HEK293T (cell line): ENCODE data around the gene LTBP2.

Source experiments
- ARNT ChIP-seq: fragments of 450-650 bp; IDR thresholded peaks from 2 replicates; pipeline ENCODE4 v1.6.1; 2017; ENCODE audit warnings: mild to moderate bottlenecking
- BHLHE40 ChIP-seq: fragments of 450-650 bp; IDR thresholded peaks from 2 replicates; pipeline ENCODE4 v1.6.1; 2016; ENCODE audit warnings: mild to moderate bottlenecking, moderate library complexity, borderline replicate concordance
- FOXA1 ChIP-seq: fragments of 450-650 bp; IDR thresholded peaks from 2 replicates; pipeline ENCODE4 v1.6.1; 2016; ENCODE audit warnings: mild to moderate bottlenecking
- FOXK2 ChIP-seq: fragments of 450-650 bp; IDR thresholded peaks from 2 replicates; pipeline ENCODE4 v1.6.1; 2016; ENCODE audit warnings: mild to moderate bottlenecking
- PKNOX1 ChIP-seq: fragments of 450-650 bp; IDR thresholded peaks from 2 replicates; pipeline ENCODE4 v1.6.1; 2016
- SP1 ChIP-seq: fragments of 450-650 bp; IDR thresholded peaks from 2 replicates; pipeline ENCODE4 v1.6.1; 2017
- SUZ12 ChIP-seq: fragments of 450-650 bp; IDR thresholded peaks from 2 replicates; pipeline ENCODE4 v1.6.1; 2016; ENCODE audit warnings: mild to moderate bottlenecking
- TARDBP ChIP-seq: fragments of 450-650 bp; IDR thresholded peaks from 2 replicates; pipeline ENCODE4 v1.6.1; 2016
- ZNF384 ChIP-seq: fragments of 450-650 bp; IDR thresholded peaks from 2 replicates; pipeline ENCODE4 v1.6.1; 2016

- TF ChIP-seq FOXA1 (no peak), SP1 (no peak), SUZ12 (no peak), FOXK2 (no peak), ARNT (no peak), BHLHE40 (no peak), PKNOX1 (no peak), ZNF384 (no peak), TARDBP (no peak)
These were observed 26.4 kb downstream of the LTBP2 start for GRCh38 chr14:74585406-74586335.
